Measurements from ENCODE around the gene KRTAP13-2. TPM values are rescaled to one million over a fixed set of nuclear protein-coding genes. Genes with fewer than 3 reads are reported as not detected.
A peak's percentile ranks its signal among the peaks of the same experiment; 100 is the strongest.

The KRTAP13-2 gene, protein sequence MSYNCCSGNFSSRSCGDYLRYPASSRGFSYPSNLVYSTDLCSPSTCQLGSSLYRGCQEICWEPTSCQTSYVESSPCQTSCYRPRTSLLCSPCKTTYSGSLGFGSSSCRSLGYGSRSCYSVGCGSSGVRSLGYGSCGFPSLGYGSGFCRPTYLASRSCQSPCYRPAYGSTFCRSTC
- not detected in 2 replicates for total RNA-seq (2014; rRNA removed; shearing (Covaris generic))

DNA sequence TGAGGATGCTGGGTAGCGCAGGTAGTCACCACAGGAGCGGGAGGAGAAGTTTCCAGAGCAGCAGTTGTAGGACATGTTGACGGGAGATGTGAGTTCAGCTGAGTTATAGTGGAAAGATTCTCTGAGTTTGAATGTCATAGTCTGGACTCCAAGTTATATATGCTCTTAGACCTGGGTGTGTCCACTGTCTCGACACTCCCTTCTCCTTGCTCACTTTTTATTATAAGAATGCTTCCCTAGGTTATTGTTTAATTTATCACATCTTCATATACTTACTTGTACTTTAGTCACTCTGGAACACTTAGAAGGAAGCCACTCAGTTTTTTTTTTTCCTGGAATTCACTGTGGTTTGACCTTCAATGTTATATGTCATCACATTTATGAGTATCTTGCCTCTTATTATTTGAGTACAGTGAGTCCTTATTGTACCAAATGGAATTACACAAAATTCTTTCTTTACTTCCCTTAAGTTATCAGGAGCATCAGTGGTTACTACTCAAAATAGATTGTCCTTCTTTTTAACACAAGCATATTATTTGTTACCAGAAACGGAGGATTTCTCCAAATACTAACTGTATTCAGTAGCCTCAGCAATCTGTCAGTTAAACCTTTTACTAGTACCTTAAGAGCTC is at the start of gene KRTAP13-2:
TSS of gene KRTAP13-2 (minus strand) at position 133 of the 632 bp plus-strand sequence. CDS start at position 75, 58 bp downstream.
- no peak for DNase-seq (ENCODE audit: low read depth)

- DNase-seq (ENCODE audit: low read depth), result no peak
Observed at GRCh38 chr21:30415993-30416392, 43.9 kb upstream of the KRTAP13-2 start.

- peak; percentile 93 for DNase-seq (ENCODE audit: low read depth)
Observed at GRCh38 chr21:30408782-30409494, 36.9 kb upstream of the KRTAP13-2 start.

- DNase-seq (ENCODE audit: low read depth), result no peak
Observed at GRCh38 chr21:30395731-30396130, 23.7 kb upstream of the KRTAP13-2 start, which contains the start of gene KRTAP13-1. Gene KRTAP13-1, plus strand, starts transcription at chr21:30396031. Its CDS starts 56 bp downstream, at chr21:30396087.

GRCh38 chr21:30391492-30392025 is 19.5 kb upstream of the KRTAP13-2 start:
- DNase-seq (ENCODE audit: low read depth), result no peak

DNA sequence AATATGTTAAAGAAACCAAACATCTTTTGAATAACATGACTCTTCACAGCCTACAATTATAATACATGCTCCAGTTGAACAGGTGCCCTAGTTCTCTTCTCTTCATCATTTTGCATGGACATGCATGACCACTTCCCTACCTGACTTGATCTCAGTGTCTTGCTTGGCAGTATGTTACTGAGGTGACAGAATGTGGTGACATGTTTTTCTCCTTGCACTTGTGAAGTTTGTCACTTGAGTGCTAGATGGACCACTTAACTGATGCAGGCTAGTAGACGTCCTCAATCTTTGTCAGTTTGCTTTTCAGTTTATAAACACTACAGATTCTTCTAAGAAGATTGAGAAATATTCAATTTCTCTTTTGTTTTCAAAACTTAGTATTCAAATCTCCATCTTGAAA is 10.1 kb upstream of the KRTAP13-2 start:
- no peak for DNase-seq (ENCODE audit: low read depth)

DNA sequence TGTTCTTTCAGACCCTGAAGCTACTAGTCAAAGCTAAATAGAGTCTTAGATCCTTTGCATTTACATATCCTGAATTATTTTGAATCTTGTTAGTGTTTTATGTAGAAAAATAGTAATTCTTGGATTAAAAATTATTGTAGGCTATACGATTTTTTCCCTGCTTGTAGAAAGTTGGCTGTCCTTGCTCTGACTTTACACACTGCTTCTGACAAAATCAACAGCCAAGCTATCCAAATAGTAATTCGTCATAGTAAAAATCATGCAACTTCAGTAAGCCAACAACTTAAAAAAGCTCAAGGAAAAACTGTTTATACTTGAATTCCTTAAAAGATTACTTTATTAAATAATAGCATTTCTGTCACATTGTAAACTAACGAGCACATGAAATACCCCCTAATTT is 16.2 kb downstream of the KRTAP13-2 start:
- DNase-seq (ENCODE audit: low read depth), result no peak

- DNase-seq (ENCODE audit: low read depth), result no peak
Observed at GRCh38 chr21:30354308-30355005, 17.6 kb downstream of the KRTAP13-2 start.

- no peak for DNase-seq (ENCODE audit: low read depth)
Observed at GRCh38 chr21:30351534-30351933, 20.5 kb downstream of the KRTAP13-2 start.

DNA sequence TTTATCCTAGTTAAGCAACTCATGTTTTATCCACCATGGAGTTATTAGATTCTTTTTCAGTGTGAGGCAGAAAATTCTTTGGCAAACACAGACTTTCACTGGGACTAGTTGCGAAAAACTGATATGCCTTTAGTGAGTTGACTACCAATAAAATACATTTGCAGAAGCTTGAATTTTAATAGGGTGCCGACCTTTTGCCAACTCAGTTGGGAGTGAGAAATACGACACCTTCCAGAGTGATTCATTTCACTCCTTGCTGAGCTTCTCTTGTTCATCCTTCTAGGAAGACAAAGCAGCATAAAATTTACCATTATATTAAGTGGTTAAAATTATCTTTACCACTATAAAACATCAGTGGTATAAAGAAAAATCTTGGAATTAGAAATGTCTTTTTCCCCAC is 22.5 kb downstream of the KRTAP13-2 start:
- peak; percentile 30 for DNase-seq (ENCODE audit: low read depth)

DNA sequence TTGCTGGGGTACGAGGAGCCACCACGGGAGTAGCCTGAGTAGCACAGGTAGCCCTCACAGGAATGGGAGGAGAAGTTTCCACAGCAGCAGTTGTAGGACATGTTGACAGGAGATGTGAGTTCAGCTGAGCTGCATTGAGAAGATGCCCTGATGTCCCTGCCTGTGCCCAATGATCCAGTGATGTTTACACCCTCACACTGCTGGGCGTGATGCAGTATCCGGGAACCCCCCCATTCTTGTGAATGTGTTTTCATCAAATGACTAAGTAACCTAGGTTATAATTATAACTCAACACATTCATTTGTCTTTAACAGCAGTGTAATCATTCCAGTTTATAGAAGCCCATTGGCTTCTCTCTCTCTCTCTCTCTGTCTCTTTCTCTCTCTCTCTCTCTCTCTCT is 23.6 kb downstream of the KRTAP13-2 start, which contains the start of gene KRTAP23-1:
TSS of gene KRTAP23-1 (minus strand) at position 101 of the 400 bp plus-strand sequence. CDS start at position 101, 0 bp downstream.
- no peak for DNase-seq (ENCODE audit: low read depth)

DNA sequence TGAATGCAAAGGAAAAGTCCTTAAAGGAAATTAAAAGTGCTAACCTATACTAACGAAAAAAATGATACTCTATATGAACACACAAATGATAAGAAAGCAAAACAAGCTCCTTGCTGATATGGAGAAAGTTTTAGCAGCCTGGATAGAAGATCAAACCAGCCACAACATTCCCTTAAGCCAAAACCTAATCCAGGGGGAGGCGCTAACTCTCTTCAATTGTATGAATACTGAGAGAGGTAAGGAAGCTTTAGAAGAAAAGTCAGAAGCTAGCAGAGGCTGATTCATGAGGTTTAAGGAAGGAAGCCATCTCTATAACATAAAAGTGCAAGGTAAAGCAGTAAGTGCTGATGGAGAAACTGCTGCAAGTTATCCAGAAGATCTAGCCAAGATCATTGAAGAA is 27.1 kb downstream of the KRTAP13-2 start:
- DNase-seq (ENCODE audit: low read depth), result no peak

GRCh38 chr21:30340714-30341573 is 31.1 kb downstream of the KRTAP13-2 start:
- DNase-seq (ENCODE audit: low read depth), result peak; percentile 51

- no peak for DNase-seq (ENCODE audit: low read depth)
Observed at GRCh38 chr21:30338717-30339116, 33.4 kb downstream of the KRTAP13-2 start.

GRCh38 chr21:30337772-30338171 is 34.3 kb downstream of the KRTAP13-2 start:
- DNase-seq (ENCODE audit: low read depth), result no peak

DNA sequence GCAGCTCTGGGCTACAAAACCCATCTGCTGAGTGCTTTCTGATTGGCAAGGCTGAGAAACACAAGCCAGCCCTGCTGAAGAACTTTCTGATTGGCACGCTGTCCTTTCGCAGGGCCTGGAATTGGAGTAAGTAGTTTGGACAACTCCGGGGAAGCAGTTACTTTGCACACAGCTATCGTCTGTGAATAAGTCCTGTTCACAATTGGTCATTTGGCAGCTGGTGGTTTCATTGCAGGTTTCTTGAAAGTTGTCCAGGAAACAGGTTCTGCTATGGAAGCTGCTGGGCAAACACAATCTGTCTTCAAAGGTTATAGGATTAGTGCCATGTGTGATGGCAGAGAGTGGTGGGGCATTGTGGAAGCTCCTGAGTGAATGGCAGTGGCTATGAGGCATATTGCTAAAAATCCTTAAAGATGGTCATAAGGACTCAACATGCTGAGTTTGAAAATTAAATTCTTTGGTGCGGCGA is 34.8 kb downstream of the KRTAP13-2 start, which contains the start of gene KRTAP27-1:
TSS of gene KRTAP27-1 (minus strand) at position 419 of the 469 bp plus-strand sequence. CDS start at position 393, 26 bp downstream.
- no peak for DNase-seq (ENCODE audit: low read depth)

DNA sequence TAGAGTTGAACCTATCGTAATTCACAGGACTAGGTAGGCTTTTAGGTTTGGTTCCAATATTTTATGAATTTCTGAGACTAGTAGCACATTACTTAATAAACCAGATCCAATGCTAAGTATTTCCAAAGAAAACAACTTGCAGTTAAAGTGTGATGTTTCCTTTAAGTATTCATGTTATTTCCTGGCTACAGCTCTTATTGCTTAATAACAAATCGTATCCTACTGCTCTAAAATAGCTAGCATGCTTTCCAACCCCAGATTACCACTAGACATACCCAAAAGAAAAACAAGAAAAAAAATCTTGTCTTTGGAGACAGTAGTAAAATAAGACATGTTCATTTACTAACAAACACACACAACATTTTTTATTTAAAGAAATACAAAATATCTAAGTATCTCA is 35.5 kb downstream of the KRTAP13-2 start:
- DNase-seq (ENCODE audit: low read depth), result no peak

- no peak for DNase-seq (ENCODE audit: low read depth)
Observed at GRCh38 chr21:30333736-30334135, 38.3 kb downstream of the KRTAP13-2 start.

DNA sequence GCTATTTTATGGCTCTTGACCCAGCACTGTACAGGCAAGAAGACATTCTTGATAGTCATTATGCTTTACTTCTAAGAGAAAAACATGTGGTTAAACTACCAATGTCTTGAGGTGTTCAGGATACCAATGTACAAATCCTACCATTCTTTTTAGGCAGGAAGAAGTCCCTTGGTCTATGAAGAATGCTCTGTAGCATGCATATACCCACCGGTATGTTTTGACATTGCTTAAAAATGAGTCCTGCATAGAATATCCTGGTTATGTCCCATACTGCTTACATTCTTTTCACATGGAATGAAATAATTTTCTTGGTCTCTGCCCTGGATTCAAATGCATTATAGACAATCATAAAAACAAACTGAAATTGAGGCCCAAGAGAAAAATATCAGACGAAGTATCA is 39.4 kb downstream of the KRTAP13-2 start:
- no peak for DNase-seq (ENCODE audit: low read depth)

DNA sequence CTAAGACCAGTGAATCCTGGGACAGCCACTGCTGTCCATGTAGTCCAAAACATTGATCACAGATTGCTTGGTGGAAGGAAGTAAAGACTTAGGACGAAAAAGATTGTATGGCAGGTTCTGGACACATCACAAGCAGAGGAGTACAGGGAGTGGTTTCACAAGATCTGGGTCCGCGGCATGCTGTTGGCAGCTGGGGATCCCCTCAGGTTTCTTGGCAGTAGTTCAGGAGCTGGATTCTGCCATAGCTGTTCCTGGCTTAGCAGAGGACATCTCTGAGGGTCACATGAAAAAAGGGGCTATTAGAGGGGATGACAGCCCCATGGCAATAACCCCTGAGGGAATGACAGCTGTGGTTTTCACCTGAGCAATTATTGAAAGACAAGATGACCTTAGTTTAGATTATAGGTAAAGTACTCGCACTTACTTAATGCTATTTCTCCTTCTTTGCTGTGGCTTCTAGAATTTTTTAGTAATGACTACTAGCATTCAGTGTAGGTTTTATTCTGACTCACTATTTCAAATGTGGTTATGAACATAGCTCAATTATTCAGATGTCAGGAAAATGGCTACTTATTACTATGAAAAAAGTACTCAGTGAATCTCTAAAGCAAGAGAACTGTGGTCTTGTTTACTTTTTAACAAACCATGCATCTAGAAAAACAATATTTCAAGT is 42.7 kb downstream of the KRTAP13-2 start:
- peak; percentile 53 for DNase-seq (ENCODE audit: low read depth)
